H9 (cell line): Measurements from ENCODE around the gene KSR1. TPM values are rescaled to one million over a fixed set of nuclear protein-coding genes. Genes with fewer than 3 reads are reported as not detected.

ENCODE experiments used
- DNase-seq: peaks from one replicate; pipeline ENCODE4 v3.0.0-alpha.2; 2017
- H2AFZ ChIP-seq: one replicate; pipeline ENCODE4 v1.6.1; 2013; ENCODE audit warnings: mild to moderate bottlenecking, low read length, control low read depth, moderate library complexity
- H2AK5ac ChIP-seq: 2 replicates; pipeline ENCODE4 v1.6.1; 2013; ENCODE audit warnings: low read length, control low read depth, mixed read lengths; ENCODE audit not compliant: insufficient read length
- H2BK120ac ChIP-seq: one replicate; pipeline ENCODE4 v1.6.1; 2013; ENCODE audit warnings: low read depth, mild to moderate bottlenecking, low read length, control low read depth, inconsistent platforms; ENCODE audit not compliant: poor library complexity, severe bottlenecking
- H2BK12ac ChIP-seq: 2 replicates; pipeline ENCODE4 v1.6.1; 2013; ENCODE audit warnings: low read length, control low read depth, mixed read lengths, low read depth; ENCODE audit not compliant: insufficient read length
- H2BK15ac ChIP-seq: 2 replicates; pipeline ENCODE4 v1.6.1; 2013; ENCODE audit warnings: low read depth, low read length, control low read depth
- H2BK20ac ChIP-seq: one replicate; pipeline ENCODE4 v1.6.1; 2013; ENCODE audit warnings: low read depth, mild to moderate bottlenecking, low read length, control low read depth, inconsistent platforms; ENCODE audit not compliant: poor library complexity, severe bottlenecking
- H2BK5ac ChIP-seq: 2 replicates; pipeline ENCODE4 v1.6.1; 2013; ENCODE audit warnings: low read length, control low read depth, mixed read lengths; ENCODE audit not compliant: insufficient read length
- H3K14ac ChIP-seq: 2 replicates; pipeline ENCODE4 v1.6.1; 2013; ENCODE audit warnings: low read length, control low read depth; ENCODE audit not compliant: insufficient read depth
- H3K18ac ChIP-seq: 2 replicates; pipeline ENCODE4 v1.6.1; 2013; ENCODE audit warnings: low read depth, mild to moderate bottlenecking, mixed read lengths, low read length, control low read depth; ENCODE audit not compliant: insufficient read length
- H3K23ac ChIP-seq: 2 replicates; pipeline ENCODE4 v1.6.1; 2013; ENCODE audit warnings: low read length, control low read depth, mixed read lengths, low read depth; ENCODE audit not compliant: insufficient read length
- H3K23me2 ChIP-seq: 2 replicates; pipeline ENCODE4 v1.6.1; 2013; ENCODE audit warnings: low read depth, mild to moderate bottlenecking, mixed read lengths, low read length, control low read depth; ENCODE audit not compliant: insufficient read length, poor library complexity, severe bottlenecking
- H3K27ac ChIP-seq: 2 replicates; pipeline ENCODE4 v1.5.1; 2013; ENCODE audit warnings: low read length, control low read depth, mixed read lengths, low read depth; ENCODE audit not compliant: insufficient read length
- H3K27me3 ChIP-seq: 2 replicates; pipeline ENCODE4 v1.6.1; 2013; ENCODE audit warnings: low read length, control low read depth, inconsistent platforms; ENCODE audit not compliant: insufficient read depth
- H3K4ac ChIP-seq: 2 replicates; pipeline ENCODE4 v1.6.1; 2013; ENCODE audit warnings: low read depth, mild to moderate bottlenecking, control low read depth, inconsistent platforms, low read length, moderate library complexity
- H3K4me1 ChIP-seq: 2 replicates; pipeline ENCODE4 v1.6.1; 2013; ENCODE audit warnings: low read length, control low read depth, inconsistent platforms; ENCODE audit not compliant: insufficient read depth
- H3K4me2 ChIP-seq: 2 replicates; pipeline ENCODE4 v1.6.1; 2013; ENCODE audit warnings: low read length, control low read depth, mixed read lengths; ENCODE audit not compliant: insufficient read length, insufficient read depth
- H3K56ac ChIP-seq: 2 replicates; pipeline ENCODE4 v1.6.1; 2013; ENCODE audit warnings: low read depth, mild to moderate bottlenecking, mixed read lengths, low read length, control low read depth; ENCODE audit not compliant: insufficient read length
- H3K79me1 ChIP-seq: 2 replicates; pipeline ENCODE4 v1.6.1; 2013; ENCODE audit warnings: low read depth, mild to moderate bottlenecking, moderate library complexity, low read length, control low read depth, inconsistent platforms; ENCODE audit not compliant: insufficient read depth, poor library complexity, severe bottlenecking
- H3K79me2 ChIP-seq: 2 replicates; pipeline ENCODE4 v1.6.1; 2013; ENCODE audit warnings: low read length, control low read depth, inconsistent platforms; ENCODE audit not compliant: insufficient read depth
- H3K9ac ChIP-seq: 2 replicates; pipeline ENCODE4 v1.6.1; 2013; ENCODE audit warnings: low read length, control low read depth, mixed read lengths; ENCODE audit not compliant: insufficient read length; ENCODE audit errors: extremely low read depth
- H3K9me3 ChIP-seq: one replicate; pipeline ENCODE4 v1.6.1; 2013; ENCODE audit warnings: low read depth, low read length, inconsistent platforms; ENCODE audit not compliant: control insufficient read depth
- H3T11ph ChIP-seq: one replicate; pipeline ENCODE4 v1.6.1; 2013; ENCODE audit warnings: mild to moderate bottlenecking, low read length, control low read depth, inconsistent platforms
- H4K20me1 ChIP-seq: one replicate; pipeline ENCODE4 v1.6.1; 2013; ENCODE audit not compliant: control insufficient read depth, insufficient read length, insufficient read depth
- H4K5ac ChIP-seq: 2 replicates; pipeline ENCODE4 v1.6.1; 2013; ENCODE audit warnings: low read depth, mild to moderate bottlenecking, mixed read lengths, low read length, control low read depth; ENCODE audit not compliant: insufficient read length
- H4K8ac ChIP-seq: replicated peaks from 2 replicates; pipeline ENCODE4 v1.6.1; 2013; ENCODE audit warnings: low read length, control low read depth, mixed read lengths, low read depth; ENCODE audit not compliant: insufficient read length
- H4K91ac ChIP-seq: 2 replicates; pipeline ENCODE4 v1.6.1; 2013; ENCODE audit warnings: low read depth, mild to moderate bottlenecking, moderate library complexity, mixed read lengths, low read length, control low read depth; ENCODE audit not compliant: insufficient read length
- H3K27ac Mint-ChIP-seq, 3 experiments: 2 replicates in 2 of 3; 3 replicates in 1 of 3; pipeline ENCODE4 v1.8.0; 2020 to 2021; ENCODE audit warnings: mixed read lengths in 3 of 3, mild to moderate bottlenecking in 1 of 3, moderate library complexity in 1 of 3
- H3K27me3 Mint-ChIP-seq: 2 replicates; pipeline ENCODE4 v1.8.0; 2021; ENCODE audit warnings: low read depth, mild to moderate bottlenecking, moderate library complexity, mixed read lengths
- H3K36me3 Mint-ChIP-seq, 3 experiments: 2 replicates in 2 of 3; 3 replicates in 1 of 3; pipeline ENCODE4 v1.8.0; 2020 to 2021; ENCODE audit warnings: low read depth in 3 of 3, mixed read lengths in 3 of 3; ENCODE audit not compliant: insufficient read depth in 1 of 3
- H3K4me1 Mint-ChIP-seq, 2 experiments: 2 replicates each; pipeline ENCODE4 v1.8.0; 2020; ENCODE audit warnings: mixed read lengths in 2 of 2
- H3K4me3 Mint-ChIP-seq, 2 experiments: 2 replicates in 1 of 2; 3 replicates in 1 of 2; pipeline ENCODE4 v1.8.0; 2020 to 2021; ENCODE audit warnings: mild to moderate bottlenecking in 2 of 2, mixed read lengths in 2 of 2, moderate library complexity in 1 of 2
- H3K9me3 Mint-ChIP-seq, 2 experiments: 2 replicates in 1 of 2; 3 replicates in 1 of 2; pipeline ENCODE4 v1.8.0; 2020; ENCODE audit warnings: mild to moderate bottlenecking in 2 of 2, mixed read lengths in 2 of 2, moderate library complexity in 1 of 2
- WGBS: extraction: QIAGEN DNeasy Blood & Tissue Kit; methylation state at CpG from one replicate; pipeline ENCODE4 v1.1.7; 2013; ENCODE audit warnings: missing lambda C conversion rate, low lambda C conversion rate, mixed read lengths; ENCODE audit not compliant: insufficient read length; ENCODE audit errors: extremely low coverage; 5-methylcytosine and 5-hydroxymethylcytosine counted together
- total RNA-seq: library from RNA; stranded (reverse); gene quantifications from 2 replicates; pipeline ENCODE4 v1.2.1, GENCODE V29; 2021
- TF ChIP-seq, protein P1 (sequence below): fragments of 200-600 bp; sonication (generic); conservative IDR thresholded peaks from 3 replicates; pipeline ENCODE4 v1.8.0; 2021; ENCODE audit warnings: antibody characterized with exemption, mild to moderate bottlenecking

KSR1 gene
- total RNA-seq, 1 experiment from 2014 or later = 44.9 TPM

DNA sequence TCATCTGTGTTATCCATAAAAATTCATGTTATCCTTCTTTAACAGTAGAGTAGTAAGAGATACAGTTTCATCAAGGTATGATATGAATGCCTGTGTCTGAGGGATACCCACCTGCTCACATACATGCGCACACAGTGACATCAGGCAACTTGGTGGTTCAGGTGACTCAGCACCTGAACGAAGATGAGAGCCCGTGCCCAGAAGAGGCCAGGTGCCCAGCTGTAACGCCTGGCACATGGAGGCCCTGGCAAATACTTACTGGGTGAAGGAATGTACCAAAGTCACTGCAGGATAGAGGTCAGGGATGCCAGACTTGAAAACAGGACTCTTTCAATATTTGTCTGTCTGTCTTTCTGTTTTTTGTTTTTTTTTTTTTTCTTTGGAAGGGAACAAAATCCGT is 102.1 kb downstream of the KSR1 start:
- H3K27ac ChIP-seq = no peak overlapping the region
- H4K20me1 ChIP-seq = no peaks in the 10 kb centered on the region

More for the DNA sequence above, 102.1 kb downstream of the KSR1 start:
- Histone ChIP-seq H3K23me2 (no peaks in the 10 kb centered on the region), H4K5ac (no peak overlapping the region), H2BK5ac (no peak overlapping the region), H2AFZ (no peak overlapping the region), H2BK12ac (no peak overlapping the region), H3K79me2 (no peaks in the 10 kb centered on the region), H3K4me1 (peaks cover 4% of the 10 kb centered on the region; the same call in 1 of the 2 replicates), H3K4ac (no peak overlapping the region), H3T11ph (no peak overlapping the region), H3K9ac (no peak overlapping the region), H3K18ac (no peak overlapping the region), H3K14ac (no peak overlapping the region), H4K91ac (no peak overlapping the region), H2BK15ac (no peak overlapping the region), H3K27me3 (no peaks in the 10 kb centered on the region), H4K8ac (no peak overlapping the region), H3K9me3 (no peaks in the 10 kb centered on the region), H3K56ac (no peak overlapping the region), H2BK120ac (no peak overlapping the region), H3K23ac (no peak overlapping the region), H2BK20ac (no peak overlapping the region), H3K4me2 (no peak overlapping the region), H3K79me1 (no peaks in the 10 kb centered on the region), H2AK5ac (no peak overlapping the region)
- TF ChIP-seq, protein P1, sequence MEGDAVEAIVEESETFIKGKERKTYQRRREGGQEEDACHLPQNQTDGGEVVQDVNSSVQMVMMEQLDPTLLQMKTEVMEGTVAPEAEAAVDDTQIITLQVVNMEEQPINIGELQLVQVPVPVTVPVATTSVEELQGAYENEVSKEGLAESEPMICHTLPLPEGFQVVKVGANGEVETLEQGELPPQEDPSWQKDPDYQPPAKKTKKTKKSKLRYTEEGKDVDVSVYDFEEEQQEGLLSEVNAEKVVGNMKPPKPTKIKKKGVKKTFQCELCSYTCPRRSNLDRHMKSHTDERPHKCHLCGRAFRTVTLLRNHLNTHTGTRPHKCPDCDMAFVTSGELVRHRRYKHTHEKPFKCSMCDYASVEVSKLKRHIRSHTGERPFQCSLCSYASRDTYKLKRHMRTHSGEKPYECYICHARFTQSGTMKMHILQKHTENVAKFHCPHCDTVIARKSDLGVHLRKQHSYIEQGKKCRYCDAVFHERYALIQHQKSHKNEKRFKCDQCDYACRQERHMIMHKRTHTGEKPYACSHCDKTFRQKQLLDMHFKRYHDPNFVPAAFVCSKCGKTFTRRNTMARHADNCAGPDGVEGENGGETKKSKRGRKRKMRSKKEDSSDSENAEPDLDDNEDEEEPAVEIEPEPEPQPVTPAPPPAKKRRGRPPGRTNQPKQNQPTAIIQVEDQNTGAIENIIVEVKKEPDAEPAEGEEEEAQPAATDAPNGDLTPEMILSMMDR = no peak
- DNase-seq = no peak
- Mint-ChIP-seq H3K4me1 (peaks cover 13 to 16% of the 10 kb centered on the region in 2 experiments), H3K4me3 (no peak overlapping the region), H3K36me3 (peaks cover 19 to 34% (median 19%) of the 10 kb centered on the region in 3 experiments; a peak in 6 of 7 replicates), H3K27me3 (no peaks in the 10 kb centered on the region), H3K27ac (peak overlapping the region in 1 of 3 experiments; percentile 85; a peak in 4 of 7 replicates), H3K9me3 (peaks cover 0 to 4% of the 10 kb centered on the region in 2 experiments; a peak in 3 of 5 replicates)
- no CpG with 5 or more reads among the region's 5 CpGs for WGBS
